ENCODE data around the gene HS3ST3B1.

DNA sequence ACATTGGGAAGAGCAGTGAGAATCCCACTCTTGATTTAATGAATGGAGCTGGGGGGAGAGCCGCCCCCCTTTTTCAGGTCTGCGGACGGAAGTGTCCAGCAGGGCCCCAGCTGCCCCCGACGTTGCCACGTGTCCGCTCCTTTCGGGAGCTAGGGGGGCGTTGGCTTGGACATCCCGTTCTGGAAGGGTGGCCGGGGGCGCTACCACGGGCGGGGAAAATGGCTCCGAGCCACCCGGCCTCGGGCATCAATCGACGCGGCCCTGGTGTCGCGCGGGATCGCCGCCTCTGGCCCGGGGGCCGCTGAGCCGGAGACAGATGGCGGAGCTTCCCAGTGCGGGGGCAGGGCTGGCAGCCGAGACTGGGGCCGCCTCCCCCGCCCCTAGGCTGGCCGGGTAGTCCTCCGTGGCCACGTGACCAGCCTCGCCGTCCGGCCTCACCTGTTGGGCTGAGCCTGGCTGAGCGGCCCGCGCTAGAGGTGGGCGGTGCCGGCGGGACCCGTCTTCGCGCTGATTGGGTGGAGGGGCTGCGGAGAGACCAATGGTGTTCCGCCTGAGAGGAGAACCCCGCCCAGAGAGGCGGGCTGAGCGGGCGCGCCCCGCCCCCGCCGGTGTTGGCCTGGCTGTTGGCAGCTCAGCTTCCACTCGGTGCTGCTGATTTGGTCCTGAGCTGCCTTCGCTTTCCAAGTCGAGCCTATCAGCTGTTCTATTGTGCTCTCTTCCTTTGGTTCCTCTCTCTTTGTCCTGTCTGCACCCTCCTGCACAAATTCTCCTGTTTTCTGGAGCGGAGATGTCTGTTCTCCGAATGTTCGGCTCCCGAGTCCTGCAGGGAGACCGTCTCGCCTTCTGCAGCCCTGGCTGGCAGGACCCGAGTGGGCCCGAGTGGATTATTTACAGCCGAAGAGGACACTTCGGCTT, 8.3 kb downstream of the HS3ST3B1 start:
- TF ChIP-seq, protein P1, sequence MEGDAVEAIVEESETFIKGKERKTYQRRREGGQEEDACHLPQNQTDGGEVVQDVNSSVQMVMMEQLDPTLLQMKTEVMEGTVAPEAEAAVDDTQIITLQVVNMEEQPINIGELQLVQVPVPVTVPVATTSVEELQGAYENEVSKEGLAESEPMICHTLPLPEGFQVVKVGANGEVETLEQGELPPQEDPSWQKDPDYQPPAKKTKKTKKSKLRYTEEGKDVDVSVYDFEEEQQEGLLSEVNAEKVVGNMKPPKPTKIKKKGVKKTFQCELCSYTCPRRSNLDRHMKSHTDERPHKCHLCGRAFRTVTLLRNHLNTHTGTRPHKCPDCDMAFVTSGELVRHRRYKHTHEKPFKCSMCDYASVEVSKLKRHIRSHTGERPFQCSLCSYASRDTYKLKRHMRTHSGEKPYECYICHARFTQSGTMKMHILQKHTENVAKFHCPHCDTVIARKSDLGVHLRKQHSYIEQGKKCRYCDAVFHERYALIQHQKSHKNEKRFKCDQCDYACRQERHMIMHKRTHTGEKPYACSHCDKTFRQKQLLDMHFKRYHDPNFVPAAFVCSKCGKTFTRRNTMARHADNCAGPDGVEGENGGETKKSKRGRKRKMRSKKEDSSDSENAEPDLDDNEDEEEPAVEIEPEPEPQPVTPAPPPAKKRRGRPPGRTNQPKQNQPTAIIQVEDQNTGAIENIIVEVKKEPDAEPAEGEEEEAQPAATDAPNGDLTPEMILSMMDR (IDR thresholded peaks at IDR 0.05 in 2 of 3, conservative IDR thresholded peaks at IDR 0.05 in 1 of 3; ENCODE audit: borderline replicate concordance in 1 of 3, insufficient read depth in 1 of 3, low read depth in 2 of 3, low read length in 2 of 3), result no peak
- TF ChIP-seq EGR1 (IDR thresholded peaks at IDR 0.05; ENCODE audit: low read depth), result no peak
- TF ChIP-seq POLR2AphosphoS5 (IDR thresholded peaks at IDR 0.05; ENCODE audit: low read depth, low read length), result no peak
- TF ChIP-seq SIN3A (IDR thresholded peaks at IDR 0.05; ENCODE audit: low read depth), result no peak
- no peak for TF ChIP-seq MAX (IDR thresholded peaks at IDR 0.05)
- TF ChIP-seq RAD21 (IDR thresholded peaks at IDR 0.05; ENCODE audit: low read depth), result no peak
